HG02759 (cell line): ENCODE data around the gene PC.

Experiments used
- ATAC-seq: cut with Tn5 transposase; IDR thresholded peaks from one replicate; pipeline ENCODE4 v1.9.1; 2021; ENCODE audit warnings: mild to moderate bottlenecking, moderate library complexity; ENCODE audit not compliant: unreplicated experiment

PC gene

GRCh38 chr11:66857234-66857926 is 100.8 kb downstream of the PC start:
- ATAC-seq = no peak

- ATAC-seq = peak; percentile 40
These were observed 101.5 kb downstream of the PC start, which contains the start of gene LRFN4 for GRCh38 chr11:66856496-66857233. LRFN4 (plus strand) TSS chr11:66857064; CDS start chr11:66857745, 681 bp downstream.

- ATAC-seq = peak; percentile 79
These were observed 102.3 kb downstream of the PC start for GRCh38 chr11:66855574-66856495.

DNA sequence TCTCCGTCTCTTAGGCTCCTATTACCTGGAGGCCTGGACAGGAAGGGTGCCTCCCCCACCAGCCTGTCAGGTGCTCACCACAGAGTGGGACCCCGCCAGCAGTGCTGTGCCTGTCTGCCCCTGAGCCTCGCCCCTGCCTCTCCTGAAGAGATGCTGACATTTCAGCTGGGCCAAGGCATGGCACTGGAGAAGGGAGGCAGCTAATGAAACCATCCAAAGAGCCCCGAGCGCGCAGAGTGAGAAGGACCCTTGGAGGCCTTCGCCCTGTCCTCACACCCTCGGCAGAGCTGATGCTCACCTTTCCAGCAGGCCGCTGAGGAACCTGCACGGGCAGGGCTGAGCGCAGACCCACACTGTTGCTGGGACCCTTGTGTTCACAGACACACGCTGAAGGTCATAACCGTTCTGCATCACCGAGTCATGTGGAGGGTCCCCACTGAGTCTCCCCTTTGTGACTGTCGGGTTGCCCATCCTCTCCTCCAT is 103.4 kb downstream of the PC start:
- ATAC-seq = no peak

- no peak for ATAC-seq
These were observed 103.9 kb downstream of the PC start for GRCh38 chr11:66854231-66854661.

GRCh38 chr11:66853242-66854229 is 104.6 kb downstream of the PC start:
- ATAC-seq = no peak

- no peak for ATAC-seq
These were observed 105.5 kb downstream of the PC start for GRCh38 chr11:66852466-66853241.

DNA sequence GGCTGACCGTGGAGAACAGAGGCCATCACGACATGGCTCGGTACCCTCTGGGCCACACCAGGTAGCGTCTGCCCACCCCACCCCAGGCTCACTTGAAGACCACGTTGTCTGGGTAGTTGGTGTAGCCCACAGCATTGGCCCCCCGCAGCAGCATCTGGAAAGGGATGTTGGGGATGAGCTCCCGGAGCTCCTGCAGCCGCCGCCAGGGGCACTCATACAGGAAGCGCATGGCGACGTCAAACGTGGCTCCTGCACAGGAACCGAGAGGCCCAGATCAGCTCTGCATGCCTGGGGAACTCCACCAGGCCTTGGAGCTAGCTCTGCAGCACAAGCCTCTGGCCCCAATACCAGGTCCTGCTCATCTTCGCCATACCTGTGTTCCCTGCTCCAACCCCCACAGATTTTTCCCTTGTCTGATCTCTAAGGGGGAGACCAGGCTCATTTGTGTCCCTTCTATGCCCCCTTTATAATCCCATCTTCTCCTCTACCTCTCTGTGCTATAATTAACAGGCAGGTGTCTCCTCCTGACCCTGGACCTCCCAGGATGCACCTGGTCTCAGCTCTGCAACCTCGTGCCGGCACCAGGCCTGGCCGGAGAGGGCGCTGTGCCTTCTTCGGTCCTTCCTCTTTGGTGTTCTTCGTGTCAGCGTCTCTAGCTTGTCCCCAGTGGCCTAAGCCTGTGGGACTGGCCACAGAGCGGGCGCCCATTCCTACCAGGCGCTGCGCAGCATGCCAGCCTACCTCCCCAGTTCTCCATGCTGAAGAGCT is 106.3 kb downstream of the PC start:
- no peak for ATAC-seq

DNA sequence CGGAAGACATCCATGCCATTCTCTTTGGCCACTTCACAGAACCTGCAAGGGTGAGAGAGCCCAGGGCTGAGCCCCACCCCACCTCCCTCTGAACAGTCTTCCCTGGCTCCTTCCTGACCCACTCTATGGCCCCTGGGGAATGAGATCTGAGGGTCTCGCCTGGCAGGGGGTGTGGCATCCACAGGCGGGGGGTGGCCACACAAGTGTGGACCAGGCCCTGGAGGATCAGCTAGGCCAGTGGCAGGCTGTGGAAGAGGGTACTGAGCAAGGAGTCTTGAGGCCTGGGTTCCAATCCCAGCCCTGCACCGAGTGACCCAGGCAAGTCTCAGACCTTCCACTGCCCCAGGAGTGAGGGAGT is 107.0 kb downstream of the PC start:
- no peak for ATAC-seq

DNA sequence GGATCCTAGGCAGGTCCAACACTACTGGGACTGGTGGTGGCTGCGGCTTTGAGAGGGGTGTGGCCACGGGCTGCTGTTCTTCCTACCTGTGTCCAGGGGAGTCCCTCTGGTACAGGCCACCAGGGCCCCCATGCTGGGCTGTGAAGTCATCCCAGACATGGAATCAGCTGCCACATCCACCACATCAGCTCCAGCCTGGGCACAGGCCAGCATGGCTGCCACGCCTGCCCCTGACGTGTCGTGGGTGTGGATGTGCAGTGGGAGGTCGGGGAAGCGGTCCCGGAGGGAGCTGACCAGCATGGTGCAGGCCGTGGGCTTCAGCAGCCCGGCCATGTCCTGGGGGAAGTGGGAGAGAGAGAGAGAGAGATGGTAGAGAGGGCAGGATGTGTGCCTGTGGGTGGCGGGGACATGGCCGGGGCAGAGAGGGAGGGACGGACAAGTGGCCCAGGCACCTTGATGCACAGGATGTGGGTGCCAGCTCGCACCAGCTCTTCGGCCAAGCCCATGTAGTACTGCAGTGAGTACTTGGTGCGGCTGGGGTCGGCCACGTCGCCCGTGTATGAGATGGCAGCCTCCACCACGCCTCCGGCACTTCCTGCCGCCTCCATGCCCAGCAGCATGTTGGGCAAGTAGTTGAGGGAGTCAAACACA is 107.5 kb downstream of the PC start:
- ATAC-seq = no peak

DNA sequence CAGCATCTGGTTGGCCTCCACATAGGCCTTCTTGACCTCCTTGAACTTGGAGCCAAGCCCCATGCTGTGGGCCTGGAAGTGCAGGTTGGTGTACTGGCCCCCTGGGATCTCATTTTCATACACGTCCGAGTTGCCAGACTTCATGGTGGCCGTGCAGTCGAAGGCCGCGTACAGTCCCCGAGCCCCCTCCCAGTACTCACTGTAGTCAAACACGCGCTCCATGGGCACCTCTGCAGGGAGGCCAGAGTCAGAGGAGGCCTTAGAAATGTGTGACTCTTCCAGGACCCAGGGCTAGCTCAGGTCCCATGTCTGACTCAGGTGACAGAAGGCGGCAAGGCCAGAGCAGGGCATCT is 108.0 kb downstream of the PC start:
- no peak for ATAC-seq

DNA sequence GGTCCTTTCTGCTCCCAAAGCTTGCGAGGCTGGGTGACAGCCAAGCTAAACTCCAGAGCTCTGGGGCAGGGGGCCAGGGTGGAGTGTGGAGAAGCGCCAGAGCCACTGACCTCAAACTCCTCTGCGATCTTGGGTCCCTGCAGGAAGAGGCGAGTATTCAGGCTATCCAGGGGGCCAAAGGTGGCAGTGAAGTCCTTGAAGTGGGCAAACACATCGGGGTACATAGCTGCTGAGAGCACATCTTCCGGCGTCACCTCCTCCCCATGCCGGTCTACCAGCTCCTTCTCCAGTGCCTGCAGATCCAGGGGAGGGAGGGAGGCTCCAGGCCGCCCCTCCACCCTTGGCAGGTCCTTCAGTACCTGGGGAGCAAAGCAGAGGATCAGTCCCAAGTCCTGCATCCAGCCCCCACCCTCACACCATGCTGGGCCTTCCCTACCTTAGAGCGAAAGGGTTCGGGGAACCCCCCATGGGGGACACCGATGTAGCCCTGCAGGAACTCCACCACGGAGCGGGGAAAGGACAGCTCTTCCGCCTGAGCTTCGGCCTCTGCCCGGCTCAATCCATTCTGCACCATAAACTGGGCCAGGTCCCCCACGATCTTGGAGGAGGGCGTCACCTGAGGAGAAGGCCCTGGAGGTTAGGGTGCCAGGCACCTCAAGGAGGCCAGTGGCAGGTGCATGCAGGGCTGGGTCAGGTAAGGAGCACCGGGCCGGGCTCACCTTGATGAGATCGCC is 108.5 kb downstream of the PC start:
- no peak for ATAC-seq

GRCh38 chr11:66848671-66849500 is 109.3 kb downstream of the PC start:
- ATAC-seq = no peak

DNA sequence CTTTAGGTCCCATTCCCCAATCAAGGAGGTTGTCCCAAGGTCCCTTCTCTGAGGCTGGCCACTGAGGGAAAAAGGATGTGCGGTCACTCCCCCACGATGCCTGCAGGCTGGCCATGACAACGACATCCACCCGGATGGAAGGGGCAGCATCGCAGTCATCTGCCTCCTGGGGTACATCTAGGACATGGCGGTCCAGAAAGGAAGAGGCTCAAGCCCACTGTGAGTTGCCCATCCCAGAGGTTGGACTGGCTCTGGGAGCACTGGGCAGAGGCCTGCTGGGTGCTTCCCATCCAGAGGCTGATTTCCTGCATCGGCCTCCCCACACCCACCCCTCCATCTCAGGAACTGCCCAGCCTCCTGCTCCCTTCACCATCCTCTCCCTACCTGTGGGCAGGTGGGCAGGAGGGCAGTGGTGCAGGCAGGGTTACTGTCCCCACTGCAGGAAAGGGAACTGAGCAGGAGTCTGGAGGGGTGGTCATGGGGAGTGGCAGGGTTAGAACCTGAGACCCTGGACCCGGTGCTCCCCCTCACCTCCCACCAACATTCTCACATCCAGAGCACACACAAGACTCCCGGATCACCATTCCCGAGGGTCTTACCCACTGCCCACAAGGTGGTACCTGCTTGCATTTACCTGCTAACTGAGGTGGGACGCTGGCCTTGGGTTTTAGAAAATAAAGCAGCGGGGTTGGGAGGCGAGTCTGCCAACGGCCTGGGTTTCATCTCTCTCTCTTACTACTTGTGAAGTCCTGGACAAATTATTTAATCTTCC is 110.5 kb downstream of the PC start:
- no peak for ATAC-seq

DNA sequence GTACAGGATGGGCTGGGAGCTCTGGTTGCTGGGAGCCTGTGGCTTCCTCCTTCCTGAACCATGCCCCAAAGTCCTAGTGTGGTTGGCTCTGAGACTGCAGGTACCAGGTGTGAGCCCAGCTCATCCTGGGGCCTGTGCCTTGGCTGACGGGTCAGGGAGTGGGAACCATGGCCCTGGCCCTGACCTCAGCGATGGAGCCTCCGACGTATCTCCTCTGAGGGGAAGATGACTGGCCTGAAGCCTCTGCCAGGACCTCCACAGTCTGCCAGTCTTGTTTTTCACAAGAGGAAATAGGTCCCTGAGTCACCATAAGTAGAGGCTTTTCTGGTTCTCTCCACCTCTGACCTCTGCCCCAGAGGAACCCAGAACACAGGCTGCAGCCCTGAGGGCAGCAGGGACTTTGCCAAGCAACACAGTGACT is 111.5 kb downstream of the PC start:
- no peak for ATAC-seq

- no peak for ATAC-seq
These were observed 112.3 kb downstream of the PC start for GRCh38 chr11:66845876-66846212.
